IPS-15b (cell line): ENCODE measurements around the gene ZNF311.
A peak's percentile ranks its signal among the peaks of the same experiment; 100 is the strongest.

ENCODE experiments used
- H3K27me3 ChIP-seq: one replicate; pipeline ENCODE4 v1.6.1; 2013; ENCODE audit warnings: low read length; ENCODE audit not compliant: control insufficient read depth, insufficient read depth
- H3K36me3 ChIP-seq: one replicate; pipeline ENCODE4 v1.6.1; 2013; ENCODE audit warnings: low read length; ENCODE audit not compliant: control insufficient read depth, insufficient read depth
- H3K4me1 ChIP-seq: one replicate; pipeline ENCODE4 v1.6.1; 2013; ENCODE audit warnings: mild to moderate bottlenecking, low read length; ENCODE audit not compliant: control insufficient read depth, insufficient read depth
- H3K4me3 ChIP-seq: one replicate; pipeline ENCODE4 v1.5.1; 2013; ENCODE audit warnings: low read depth, low read length
- H3K9ac ChIP-seq: one replicate; pipeline ENCODE4 v1.6.1; 2013; ENCODE audit warnings: low read depth, mild to moderate bottlenecking, low read length
- H3K9me3 ChIP-seq: one replicate; pipeline ENCODE4 v1.6.1; 2013; ENCODE audit warnings: mild to moderate bottlenecking, low read length; ENCODE audit not compliant: control insufficient read depth, insufficient read depth

The ZNF311 gene

DNA sequence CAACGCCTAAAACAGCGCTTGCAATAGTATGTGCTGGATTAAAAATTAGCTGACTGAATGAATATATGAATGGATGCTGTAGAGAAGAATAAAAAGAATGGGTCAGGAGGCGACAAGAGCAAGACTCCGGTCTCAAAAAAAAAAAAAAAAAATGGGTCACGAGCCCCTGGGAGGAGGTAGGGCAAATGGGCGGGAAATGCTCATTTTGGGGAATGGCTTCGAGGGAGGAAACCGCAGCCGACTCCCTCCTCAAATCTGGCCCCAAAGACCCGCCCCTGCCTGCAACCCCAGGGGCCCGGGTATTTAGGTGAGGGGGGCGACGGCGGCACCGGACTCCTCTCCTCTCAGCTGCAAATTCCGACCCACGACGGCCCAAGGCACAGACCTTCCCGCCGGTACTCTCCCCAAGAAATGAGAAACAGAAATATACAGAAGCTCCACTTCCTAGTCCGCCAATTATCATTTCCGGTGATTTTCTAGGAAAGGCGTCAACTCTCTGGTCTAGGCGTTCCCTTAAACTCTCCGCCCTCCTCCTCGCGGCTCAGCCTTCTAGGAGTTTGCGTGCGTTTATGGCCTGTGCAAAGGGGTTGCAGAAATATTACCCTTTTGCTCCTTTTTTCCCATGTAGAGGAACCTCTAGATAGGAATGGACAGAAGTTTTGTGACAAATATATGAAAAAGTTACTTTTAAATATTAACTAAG lies at the start of gene ZNF311:
TSS of gene ZNF311 (minus strand) at position 133 of the 703 bp plus-strand sequence. CDS start 1,361 bp downstream, outside the sequence.
- no peaks in the 10 kb centered on the region for H3K4me1 ChIP-seq
- H3K4me3 ChIP-seq = peak within 1 kb of the TSS; percentile 45

DNA sequence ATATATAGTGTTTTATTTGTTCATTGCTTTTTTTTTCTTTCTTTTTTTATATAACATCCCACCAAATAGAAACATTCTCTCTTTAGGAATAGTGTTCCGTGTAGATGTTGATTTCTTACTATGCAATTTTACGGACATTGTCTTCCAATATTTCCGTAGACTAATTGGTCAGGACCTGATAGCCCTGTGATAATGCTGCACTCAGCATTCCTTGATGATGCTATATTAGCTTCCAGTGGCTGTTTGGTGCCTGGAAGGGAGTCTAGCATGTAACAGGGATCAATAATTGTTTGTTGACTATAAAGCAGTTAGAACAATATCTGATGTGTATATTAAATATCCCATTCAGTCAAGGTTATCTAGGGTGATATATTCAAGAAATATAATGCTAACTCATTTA lies 46.6 kb upstream of the ZNF311 start:
- Histone ChIP-seq H3K4me1 (no peaks in the 10 kb centered on the region), H3K27me3 (no peaks in the 10 kb centered on the region), H3K36me3 (no peaks in the 10 kb centered on the region), H3K4me3 (no peak overlapping the region), H3K9me3 (no peaks in the 10 kb centered on the region), H3K9ac (no peak overlapping the region)

More for the DNA sequence above, at the start of gene ZNF311:
- Histone ChIP-seq H3K27me3 (peaks cover 13% of the 10 kb centered on the region), H3K9ac (peak within 1 kb of the TSS; percentile 19), H3K9me3 (no peaks in the 10 kb centered on the region), H3K36me3 (no peaks in the 10 kb centered on the region)

DNA sequence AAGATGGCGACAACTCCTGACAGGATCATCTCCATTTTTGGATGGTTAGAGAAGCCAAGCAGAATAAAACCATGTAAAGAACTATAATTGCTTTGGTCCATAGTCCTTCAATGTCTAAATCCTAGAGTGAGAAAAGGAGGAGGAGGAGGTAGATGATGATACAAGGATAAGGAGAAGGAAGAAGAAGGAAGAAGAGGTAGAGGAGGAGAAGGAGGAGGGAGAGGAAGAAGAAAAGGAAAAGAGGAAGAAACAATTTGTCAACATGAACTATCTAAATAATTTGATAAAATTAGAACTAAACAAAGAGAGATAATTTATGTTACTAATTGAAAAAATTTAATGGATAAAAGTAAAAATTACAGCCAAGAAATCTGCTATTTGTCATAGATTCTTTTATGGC lies 40.0 kb upstream of the ZNF311 start, which contains the start of gene OR2W1:
TSS of gene OR2W1 (minus strand) at position 101 of the 400 bp plus-strand sequence. CDS start at position 101, 0 bp downstream.
- Histone ChIP-seq H3K9me3 (no peaks in the 10 kb centered on the region), H3K36me3 (no peaks in the 10 kb centered on the region), H3K4me3 (no peak within 1 kb of the TSS), H3K27me3 (no peaks in the 10 kb centered on the region), H3K4me1 (no peaks in the 10 kb centered on the region), H3K9ac (no peak within 1 kb of the TSS)

DNA sequence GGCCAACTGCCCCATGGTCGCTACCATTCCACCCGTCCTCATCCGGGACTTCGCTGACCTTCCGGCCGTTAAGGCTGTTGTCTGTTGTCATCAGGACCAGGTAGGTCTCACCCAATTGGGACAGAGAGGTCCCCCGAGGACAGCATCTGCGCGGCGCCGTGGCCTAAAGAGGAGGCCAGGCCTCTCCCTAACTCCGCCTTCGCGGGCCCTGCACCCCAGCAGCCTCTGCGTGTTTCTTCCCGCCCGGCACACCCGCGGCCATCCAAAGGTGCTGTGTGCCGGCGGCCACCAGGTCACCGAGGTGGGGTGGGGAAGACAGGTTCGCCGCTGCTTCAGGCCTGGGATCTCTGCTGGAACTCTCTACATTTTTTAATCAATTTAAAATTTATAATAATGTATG lies 30.8 kb upstream of the ZNF311 start:
- H3K4me3 ChIP-seq = no peak overlapping the region
- H3K4me1 ChIP-seq = no peaks in the 10 kb centered on the region
- no peaks in the 10 kb centered on the region for H3K36me3 ChIP-seq
- H3K9ac ChIP-seq = no peak overlapping the region
- no peaks in the 10 kb centered on the region for H3K9me3 ChIP-seq
- no peaks in the 10 kb centered on the region for H3K27me3 ChIP-seq

DNA sequence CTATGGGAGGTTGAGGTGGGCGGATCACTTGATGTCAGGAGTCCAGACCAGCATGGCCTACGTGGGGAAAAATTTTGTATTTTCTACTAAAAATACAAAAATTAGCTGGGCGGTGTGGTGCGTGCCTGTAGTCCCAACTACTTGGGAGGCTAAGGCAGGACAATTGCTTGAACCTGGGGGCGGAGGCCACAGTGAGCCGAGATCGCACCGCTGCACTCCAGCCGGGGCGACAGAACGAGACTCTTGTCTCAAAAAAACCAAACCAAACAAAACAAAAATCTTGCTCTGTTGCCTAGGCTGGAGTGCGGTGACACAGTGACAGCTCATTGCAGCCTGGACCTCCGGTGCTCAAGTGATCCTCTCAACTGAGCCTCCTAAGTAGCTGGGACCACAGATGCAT lies 23.7 kb upstream of the ZNF311 start:
- Histone ChIP-seq H3K36me3 (no peaks in the 10 kb centered on the region), H3K4me3 (no peak overlapping the region), H3K9me3 (no peaks in the 10 kb centered on the region), H3K27me3 (no peaks in the 10 kb centered on the region), H3K9ac (no peak overlapping the region), H3K4me1 (no peaks in the 10 kb centered on the region)

DNA sequence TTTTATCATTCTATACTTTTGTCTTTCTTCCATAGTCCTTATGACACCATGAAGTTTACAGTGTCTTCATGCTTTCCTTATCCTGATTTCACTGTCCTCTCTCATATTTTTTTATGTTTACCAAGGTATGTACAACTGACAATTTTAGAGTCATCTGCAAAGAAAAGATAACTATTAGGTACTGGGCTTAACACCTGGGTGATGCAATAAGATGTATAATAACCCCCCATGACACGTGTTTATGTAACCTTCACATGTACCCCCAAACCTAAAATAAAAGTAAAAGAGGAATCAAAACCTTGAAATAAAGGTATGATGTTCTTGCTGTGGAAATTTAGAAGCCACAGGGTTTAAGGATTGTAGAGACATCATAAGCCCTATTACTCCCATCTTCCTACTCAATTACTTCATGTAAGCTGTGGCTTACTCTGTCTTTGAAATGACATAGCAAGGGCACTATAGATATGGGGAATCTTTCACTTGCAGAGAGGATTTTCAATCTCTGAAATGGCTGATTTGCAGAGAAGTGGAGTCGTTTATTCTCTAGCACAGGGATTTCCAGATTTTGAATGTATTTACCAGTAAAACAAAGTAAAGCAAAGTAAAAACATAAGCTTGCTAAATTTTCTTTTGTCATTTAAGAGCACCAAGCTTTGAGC lies 20.9 kb upstream of the ZNF311 start:
- no peaks in the 10 kb centered on the region for H3K4me1 ChIP-seq
- H3K27me3 ChIP-seq = no peaks in the 10 kb centered on the region
- H3K9me3 ChIP-seq = no peaks in the 10 kb centered on the region
- no peak overlapping the region for H3K4me3 ChIP-seq
- H3K36me3 ChIP-seq = no peaks in the 10 kb centered on the region
- no peak overlapping the region for H3K9ac ChIP-seq

DNA sequence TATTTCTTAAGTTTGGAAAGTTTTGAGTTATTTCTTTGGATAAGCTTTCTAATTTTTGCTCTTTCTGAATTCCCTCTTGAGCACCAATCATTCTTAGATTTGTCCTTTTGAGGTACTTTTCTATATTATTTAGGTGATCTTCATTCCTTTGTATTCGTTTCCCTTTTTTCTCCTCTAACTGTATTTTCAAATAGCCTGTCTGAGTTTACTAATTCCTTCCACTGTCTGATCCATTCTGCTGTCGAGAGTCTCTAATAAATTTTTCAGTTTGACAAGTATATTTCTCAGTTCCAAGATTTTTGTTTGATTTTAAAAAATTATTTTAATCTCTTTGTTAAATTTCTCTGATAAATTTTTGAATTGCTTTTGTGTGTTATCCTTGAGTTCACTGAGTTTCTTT lies 16.3 kb upstream of the ZNF311 start:
- Histone ChIP-seq H3K4me3 (no peak overlapping the region), H3K27me3 (peaks cover under 1% of the 10 kb centered on the region), H3K36me3 (no peaks in the 10 kb centered on the region), H3K9me3 (no peaks in the 10 kb centered on the region), H3K9ac (no peak overlapping the region), H3K4me1 (no peaks in the 10 kb centered on the region)

DNA sequence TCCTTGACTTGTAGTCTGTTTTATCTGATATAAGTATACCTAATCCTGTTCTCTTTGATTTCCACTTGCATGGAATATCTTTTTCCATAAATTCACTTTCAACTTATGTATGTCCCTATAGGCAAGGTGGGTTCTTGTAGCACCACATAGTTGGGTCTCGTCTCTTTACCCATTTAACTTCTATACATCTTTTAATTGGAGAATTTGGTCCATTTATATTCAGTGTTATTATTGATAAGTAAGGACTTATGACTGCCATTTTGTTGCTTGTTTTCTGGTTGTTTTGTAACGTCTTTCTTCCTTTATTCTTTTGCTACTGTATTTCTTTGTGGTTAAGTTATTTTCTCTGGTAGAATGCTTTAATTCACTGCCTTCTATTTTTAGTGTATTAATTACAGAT lies 14.5 kb upstream of the ZNF311 start:
- Histone ChIP-seq H3K9ac (no peak overlapping the region), H3K36me3 (no peaks in the 10 kb centered on the region), H3K9me3 (no peaks in the 10 kb centered on the region), H3K27me3 (peaks cover 13% of the 10 kb centered on the region), H3K4me1 (no peaks in the 10 kb centered on the region), H3K4me3 (no peak overlapping the region)

DNA sequence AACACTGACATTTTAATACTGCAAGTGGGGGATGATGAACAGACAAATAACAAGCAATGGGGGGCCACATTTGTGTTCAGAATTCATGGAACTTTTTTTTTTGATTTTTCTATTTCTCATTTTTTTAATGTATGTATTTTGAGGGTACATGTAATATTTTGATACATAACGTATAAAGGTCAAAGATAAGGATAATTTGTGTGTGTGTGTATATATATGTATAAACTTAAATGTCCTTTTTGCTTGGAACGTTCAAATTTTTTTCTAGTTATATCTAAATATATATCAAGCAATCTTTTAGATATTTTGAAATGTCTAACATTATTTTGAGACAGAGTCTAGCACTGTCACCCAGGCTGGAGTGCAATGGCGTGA lies 12.3 kb upstream of the ZNF311 start:
- Histone ChIP-seq H3K4me3 (peak overlapping the region; percentile 96), H3K9ac (no peak overlapping the region), H3K9me3 (no peaks in the 10 kb centered on the region), H3K4me1 (no peaks in the 10 kb centered on the region), H3K27me3 (peaks cover 35% of the 10 kb centered on the region), H3K36me3 (no peaks in the 10 kb centered on the region)

DNA sequence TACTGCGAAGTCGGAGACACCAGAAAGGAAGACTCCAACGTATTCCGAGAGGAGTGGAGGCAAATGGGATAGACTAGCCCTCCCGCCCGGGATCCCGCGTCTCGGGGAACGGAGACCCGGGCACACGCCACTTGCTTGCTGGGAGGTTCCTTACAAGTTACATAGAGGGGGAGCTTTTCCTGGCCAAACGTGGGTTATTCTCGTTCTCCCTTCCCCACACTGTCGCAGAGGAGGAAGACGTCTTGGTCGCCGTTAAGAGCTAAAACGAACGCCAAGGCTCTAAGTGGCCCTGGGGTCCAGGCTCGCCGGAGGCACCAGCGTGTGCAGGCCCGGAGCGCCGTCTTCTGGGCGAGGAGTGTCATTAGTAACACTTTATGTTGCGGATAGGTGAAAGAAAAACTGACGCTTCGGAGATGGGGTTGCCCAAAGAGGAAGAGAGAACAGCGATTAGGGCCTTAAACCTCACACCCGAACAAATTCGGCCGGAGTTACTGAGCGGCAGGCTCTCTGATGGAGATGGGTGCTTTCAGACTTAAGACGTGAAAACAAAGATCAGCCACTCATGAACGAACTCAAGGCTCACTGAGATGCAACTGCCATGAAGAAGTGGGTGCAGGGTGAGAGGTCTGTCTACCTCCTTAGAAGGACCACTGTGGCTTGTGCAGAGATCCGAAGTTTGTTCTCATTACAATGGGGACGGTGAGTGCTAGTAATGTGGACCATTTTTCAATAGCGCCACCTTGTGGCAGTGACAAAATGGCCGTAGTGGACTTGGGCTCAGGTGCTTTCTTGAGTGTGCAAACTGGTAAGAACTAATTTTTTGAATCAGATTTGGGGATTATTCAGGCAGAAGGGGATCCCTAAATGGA lies 11.7 kb upstream of the ZNF311 start:
- Histone ChIP-seq H3K4me3 (peak overlapping the region; percentile 96), H3K27me3 (peaks cover 41% of the 10 kb centered on the region), H3K4me1 (no peaks in the 10 kb centered on the region), H3K9me3 (no peaks in the 10 kb centered on the region), H3K36me3 (no peaks in the 10 kb centered on the region), H3K9ac (peak overlapping the region; percentile 29)

DNA sequence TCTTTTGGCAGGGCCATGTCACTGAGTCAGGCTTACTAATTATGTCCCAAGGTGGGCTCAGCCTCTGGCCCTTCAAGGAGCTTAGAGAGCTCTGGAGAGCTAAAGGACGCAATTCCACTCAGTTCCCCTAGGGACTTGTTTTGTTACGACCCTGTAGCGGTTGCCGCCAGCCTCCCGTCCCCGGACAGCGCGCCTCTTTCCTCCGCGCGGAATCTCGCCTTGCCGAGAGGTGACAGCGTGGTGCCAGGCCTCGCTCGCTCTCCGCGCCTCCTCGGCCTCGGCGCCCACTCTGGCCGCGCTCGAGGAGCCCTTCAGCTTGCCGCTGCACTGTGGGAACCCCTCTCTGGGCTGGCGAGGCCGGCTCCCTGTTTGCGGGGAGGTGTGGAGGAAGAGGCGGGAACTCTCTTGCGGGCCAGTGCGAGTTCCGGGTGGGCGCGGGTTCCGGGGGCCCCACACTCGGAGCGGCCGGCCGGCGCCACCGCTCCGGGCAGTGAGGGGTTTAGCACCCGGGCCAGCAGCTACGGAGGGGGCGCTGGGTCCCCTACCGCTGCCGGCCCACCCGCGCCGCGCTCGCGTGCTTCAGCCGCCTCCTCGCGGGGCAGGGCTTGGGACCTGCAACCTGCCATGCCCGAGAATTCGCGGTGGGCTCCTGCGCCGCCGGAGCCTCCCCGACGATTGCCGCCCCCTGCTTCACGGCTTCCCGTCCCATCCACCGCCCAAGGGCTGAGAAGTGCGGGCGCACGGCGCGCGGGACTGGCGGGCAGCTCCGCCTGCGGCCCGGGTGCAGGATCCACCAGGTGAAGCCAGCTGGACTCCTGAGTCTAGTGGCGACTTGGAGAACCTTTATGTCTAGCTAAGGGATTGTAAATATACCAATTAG lies 9.9 kb upstream of the ZNF311 start:
- Histone ChIP-seq H3K4me3 (peak overlapping the region; percentile 36), H3K9me3 (no peaks in the 10 kb centered on the region), H3K4me1 (no peaks in the 10 kb centered on the region), H3K9ac (no peak overlapping the region), H3K27me3 (peaks cover 54% of the 10 kb centered on the region), H3K36me3 (no peaks in the 10 kb centered on the region)
